Amygdala (tissue), 56 donors: ENCODE measurements around the gene ODAD4.
A peak's percentile ranks its signal among the peaks of the same experiment; 100 is the strongest.
"Not testable (repeated sequence)": the region's sequence is repeated elsewhere in the genome, so short reads cannot be mapped to it uniquely, and the experiment has no call there.

Source experiments
- DNase-seq, 56 donors: peaks; one replicate each; lab custom pipeline; 2025; lab: John Stamatoyannopoulos, UW

The ODAD4 gene

DNA sequence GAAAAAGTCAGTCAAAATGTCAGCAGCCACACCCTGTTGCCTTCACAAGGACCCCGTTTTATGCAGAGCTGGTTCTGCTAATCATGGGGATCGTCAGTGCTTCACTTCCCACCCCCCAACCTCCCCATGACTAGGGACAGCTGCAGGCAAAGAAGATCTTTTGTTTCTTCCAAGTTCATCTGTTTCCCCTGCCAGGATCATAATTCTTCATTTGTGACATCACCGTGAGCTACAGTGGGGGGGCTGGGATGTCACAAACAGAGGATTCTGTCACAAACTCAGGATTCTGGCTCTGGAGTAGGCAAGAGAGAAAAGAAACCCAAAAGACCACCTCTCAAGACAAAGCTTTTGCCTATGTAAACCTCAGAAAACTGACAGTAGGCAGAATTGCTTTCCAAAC is 62.2 kb downstream of the ODAD4 start:
- DNase-seq, result peak in 50 of 56 donors; percentile 16 to 91 (median 64)

DNA sequence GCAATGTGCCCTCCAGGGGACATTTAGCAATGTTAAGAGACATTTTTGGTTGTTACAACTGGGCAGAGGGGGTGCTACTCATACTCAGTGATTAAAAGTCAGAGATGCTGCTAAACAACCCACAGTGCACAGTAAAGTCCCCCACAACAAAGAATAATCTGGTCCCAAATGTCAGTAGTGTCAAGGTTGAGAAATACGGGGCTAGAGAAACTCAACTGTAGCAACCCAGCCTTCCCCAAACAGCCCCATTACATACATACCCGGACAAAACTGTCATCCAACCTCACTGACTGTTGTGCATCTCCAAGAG is 66.4 kb downstream of the ODAD4 start:
- no peak for DNase-seq

DNA sequence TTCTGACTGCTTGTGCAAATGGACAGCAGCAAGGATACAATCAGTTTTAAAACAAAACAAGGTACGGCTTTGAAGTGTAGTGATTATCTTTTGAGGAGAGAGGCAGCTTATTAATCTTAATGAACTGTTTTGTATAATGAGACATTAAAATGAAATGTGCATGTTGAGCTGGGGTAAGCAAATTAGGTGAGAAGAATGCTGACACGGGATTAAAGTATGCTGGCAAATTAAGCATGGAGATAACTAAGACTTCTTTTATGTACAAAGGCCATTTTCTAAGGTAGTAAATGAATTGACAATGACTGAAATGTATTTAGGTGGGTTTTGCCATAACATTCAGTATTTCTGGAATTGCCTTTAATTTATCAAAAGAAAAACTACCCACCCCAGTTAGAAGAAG is 68.1 kb downstream of the ODAD4 start:
- no peak for DNase-seq

DNA sequence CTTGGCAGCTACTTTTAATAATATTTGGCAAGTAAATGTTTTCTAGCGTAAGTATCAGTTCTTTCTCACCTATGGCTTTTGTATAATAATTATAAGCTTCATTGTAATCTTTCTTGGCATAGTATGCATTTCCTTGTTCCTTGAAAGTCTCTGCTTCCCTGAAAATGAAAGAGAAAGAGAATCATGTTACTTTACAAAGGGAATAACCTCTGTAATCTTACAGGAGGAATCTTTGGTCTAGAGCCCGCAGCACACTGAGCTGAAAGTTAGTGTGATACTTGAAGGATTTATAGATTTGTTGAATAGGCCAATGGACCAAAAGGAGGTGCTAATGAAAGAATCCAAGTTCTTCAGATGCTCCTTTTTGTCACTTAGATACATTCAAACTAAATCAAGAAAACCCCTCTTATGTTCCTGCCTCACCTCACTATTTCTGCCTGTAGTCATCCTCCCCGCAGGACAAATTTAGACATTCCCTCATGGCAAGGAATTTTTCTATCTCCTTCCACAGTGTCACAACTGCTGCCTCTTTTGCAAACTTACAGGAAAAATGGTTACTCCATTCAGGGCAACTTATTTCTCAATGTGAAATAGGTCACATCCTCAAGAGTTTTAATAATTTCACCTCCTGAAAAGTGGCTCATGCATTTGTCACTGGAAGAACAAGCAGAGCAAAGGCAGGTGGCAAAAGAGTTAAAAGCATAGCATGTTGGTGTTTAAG is 70.2 kb downstream of the ODAD4 start:
- no peak for DNase-seq

DNA sequence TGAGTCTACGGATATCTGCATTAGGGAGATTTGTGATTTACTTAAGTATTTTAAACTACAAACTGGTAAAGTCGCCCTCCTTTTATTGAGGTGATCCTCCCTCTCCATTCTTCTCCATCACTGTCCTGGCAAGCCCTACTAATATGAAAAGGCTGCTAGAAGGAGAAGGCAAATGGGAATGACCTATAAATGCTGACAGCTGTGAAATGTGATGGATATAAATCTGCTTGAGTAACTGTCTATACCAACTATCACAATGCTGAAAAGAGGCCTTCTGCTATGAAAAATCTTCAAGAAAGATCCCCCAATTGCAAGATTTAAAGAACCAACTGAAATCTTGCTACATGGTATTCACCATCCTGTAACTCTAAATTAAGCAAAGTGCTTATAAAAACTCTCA is 71.3 kb downstream of the ODAD4 start:
- no peak for DNase-seq

DNA sequence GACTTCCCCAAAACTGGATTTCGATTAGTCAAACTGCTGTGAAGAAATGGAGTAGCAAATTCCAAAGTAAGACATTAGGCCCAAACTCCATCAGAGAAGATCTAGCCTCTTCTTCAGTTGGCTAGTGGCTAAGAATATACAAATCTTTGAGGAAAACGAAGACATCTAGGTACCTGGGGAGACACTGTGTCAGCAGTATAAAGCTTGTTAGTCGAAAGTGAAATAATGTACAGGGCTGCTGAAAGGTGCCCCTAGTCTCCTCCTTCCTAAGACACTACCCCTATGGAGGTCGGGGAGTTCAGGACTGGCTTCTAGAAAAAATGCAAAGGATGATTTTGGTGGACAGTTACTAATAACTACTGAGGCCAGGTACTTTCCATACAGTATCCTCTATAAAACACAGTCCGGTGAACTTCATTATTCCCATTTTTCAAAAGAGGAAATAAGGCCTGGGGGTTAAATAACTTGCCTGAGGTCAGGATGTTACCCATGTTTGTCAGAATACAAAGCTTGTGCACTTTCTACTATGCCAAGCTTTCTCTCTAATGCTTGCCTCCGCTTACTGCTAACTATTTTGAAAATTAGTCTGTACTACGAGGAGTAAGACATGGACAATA is 71.9 kb downstream of the ODAD4 start:
- DNase-seq, result no peak

DNA sequence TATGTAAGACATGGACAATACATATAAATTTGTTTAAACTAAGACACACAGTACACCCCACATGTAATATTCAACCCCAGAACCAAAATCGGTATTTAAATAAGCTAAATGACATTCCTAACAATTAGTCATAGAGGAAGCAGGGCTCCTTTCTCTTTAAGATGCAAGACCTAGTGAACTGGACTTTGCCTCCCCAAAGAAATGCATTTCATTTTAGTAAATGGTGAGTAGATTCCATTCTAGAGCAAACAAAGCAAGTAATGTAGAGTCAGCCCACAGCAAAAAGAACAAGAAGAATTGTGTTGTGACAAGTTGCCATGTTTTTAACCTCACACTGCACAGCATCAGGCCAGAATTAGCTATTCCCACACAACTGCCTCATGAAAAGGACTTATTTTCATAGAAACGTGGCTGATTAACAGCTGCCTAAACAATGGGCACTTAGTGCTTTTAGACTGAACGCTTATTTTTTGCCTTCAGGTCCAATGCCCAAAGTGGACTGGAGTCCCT is 72.4 kb downstream of the ODAD4 start:
- DNase-seq, result peak in 5 of 56 donors; percentile 14 to 33 (median 19)

DNA sequence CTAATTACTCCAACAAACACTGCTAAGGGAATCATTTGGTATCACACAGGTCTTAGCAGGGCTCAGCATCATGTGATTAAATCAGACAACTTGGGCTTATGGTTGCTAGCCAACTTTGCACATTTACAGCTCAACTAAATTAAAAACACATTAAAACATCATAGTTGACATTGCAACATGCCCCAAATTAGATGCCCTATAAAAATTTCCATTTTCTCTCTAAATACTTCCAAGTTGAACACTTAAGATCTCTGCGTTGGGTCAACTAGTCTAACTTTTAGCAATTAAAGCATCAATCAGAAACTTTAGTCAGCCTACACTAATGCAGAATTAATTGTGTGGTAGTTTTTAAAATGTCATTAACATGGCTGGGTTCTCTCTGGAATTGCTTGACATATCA is 74.7 kb downstream of the ODAD4 start:
- no peak for DNase-seq

DNA sequence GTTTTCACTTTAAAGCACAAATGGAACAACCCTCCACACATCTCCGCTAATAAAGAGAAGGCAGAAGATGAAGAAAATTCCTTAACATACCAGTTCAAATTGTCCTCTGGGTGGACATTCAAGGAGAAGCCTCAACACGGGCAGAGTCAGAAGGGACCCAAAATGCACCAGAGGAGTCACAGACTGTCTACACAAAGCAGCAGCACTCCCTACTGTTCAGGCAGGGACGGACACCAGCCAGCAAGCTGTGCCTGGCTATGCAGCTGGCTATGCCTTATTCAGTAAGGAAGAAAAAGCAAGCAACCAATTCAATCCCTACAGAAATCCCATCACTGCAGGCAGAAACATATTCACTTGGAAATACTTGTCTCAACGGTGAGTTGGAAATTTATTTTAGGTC is 78.8 kb downstream of the ODAD4 start:
- peak in 49 of 56 donors; percentile 6 to 84 (median 47) for DNase-seq

DNA sequence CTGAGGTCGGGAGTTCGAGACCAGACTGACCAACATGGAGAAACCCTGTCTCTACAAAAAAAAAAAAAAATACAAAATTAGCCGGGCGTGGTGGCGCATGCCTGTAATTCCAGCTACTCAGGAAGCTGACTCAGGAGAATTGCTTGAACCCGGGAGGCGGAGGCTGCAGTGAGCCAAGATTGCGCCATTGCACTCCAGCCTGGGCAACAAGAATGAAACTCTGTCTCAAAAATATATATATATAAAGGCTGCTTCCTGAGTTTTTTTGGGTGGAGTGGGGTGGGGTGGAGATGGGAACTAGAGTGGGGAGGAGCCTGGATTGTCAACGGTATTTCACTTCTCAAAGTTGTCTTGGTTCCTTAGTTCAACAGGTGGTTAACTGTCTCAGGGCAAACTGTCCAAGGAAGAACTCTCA is 79.9 kb downstream of the ODAD4 start:
- DNase-seq, result not testable (repeated sequence)

DNA sequence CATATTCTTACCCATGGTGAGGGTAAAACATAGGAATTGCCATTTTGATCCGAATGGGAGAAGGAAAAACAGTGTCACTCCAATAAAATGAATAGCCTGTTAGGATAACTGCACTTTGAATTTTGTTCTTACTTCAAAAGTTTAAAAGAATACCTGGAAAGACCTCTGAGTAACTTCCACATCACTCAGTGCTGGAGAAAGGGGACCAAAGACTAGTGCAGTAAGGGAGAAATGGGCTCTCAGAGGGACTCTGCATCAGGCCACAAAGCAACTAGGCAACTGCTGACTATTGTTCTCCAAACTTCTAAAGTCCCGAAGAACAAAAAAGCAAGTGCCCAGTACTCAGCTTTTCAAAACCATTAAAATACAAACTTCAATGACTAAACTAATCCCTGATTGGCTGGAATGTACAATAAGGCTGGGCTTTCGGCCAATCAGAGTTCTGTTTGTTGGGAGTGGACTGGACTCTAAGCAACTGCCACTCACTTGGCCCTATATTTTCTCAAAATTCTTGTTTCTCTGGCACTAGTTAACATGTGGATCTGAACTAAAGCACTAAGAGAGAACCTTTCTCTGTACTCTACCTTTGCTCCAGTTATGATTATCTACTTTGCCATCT is 80.6 kb downstream of the ODAD4 start:
- DNase-seq, result peak in 4 of 56 donors; percentile 20 to 36 (median 31)

DNA sequence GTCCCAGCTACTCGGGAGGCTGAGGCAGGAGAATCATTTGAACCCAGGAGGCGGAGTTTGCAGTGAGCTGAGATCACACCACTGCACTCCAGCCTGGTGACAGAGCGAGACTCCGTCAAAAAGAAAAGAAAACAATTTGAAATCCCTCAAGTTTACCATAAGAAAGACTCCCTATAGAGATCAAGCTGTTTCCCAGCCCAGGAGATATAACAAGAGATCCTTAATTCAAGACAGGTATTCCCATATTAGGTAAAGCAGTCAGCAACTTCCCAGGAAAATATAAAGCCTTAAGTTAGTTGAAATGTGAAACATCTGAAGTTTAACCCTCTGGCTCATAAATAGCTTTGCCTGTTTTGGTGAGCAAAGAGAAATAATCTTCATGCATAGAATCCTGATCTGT is 81.9 kb downstream of the ODAD4 start:
- not testable (repeated sequence) for DNase-seq

DNA sequence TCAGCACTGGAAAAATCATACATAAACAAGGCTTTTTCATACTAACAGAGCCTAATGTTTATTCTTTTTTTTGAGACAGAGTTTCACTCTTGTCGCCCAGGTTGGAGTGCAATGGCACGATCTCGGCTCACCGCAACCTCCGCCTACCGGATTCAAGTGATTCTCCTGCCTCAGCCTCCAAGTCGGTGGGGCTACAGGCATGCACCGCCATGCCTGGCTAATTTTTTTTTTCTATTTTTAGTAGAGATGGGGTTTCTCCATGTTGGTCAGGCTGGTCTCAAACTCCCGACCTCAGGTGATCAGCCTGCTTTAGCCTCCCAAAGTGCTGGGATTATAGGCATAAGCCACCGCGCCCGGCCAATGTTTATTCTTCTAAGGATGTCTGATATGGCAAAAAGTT is 83.3 kb downstream of the ODAD4 start:
- not testable (repeated sequence) for DNase-seq
